ENCODE data around the gene CCDC148.

GRCh38 chr2:158207354-158207753 lies 249.2 kb downstream of the CCDC148 start:
- TF ChIP-seq, protein P1, sequence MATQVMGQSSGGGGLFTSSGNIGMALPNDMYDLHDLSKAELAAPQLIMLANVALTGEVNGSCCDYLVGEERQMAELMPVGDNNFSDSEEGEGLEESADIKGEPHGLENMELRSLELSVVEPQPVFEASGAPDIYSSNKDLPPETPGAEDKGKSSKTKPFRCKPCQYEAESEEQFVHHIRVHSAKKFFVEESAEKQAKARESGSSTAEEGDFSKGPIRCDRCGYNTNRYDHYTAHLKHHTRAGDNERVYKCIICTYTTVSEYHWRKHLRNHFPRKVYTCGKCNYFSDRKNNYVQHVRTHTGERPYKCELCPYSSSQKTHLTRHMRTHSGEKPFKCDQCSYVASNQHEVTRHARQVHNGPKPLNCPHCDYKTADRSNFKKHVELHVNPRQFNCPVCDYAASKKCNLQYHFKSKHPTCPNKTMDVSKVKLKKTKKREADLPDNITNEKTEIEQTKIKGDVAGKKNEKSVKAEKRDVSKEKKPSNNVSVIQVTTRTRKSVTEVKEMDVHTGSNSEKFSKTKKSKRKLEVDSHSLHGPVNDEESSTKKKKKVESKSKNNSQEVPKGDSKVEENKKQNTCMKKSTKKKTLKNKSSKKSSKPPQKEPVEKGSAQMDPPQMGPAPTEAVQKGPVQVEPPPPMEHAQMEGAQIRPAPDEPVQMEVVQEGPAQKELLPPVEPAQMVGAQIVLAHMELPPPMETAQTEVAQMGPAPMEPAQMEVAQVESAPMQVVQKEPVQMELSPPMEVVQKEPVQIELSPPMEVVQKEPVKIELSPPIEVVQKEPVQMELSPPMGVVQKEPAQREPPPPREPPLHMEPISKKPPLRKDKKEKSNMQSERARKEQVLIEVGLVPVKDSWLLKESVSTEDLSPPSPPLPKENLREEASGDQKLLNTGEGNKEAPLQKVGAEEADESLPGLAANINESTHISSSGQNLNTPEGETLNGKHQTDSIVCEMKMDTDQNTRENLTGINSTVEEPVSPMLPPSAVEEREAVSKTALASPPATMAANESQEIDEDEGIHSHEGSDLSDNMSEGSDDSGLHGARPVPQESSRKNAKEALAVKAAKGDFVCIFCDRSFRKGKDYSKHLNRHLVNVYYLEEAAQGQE (tag by site-specific recombination; IDR thresholded peaks at IDR 0.05) = no peak
- TF ChIP-seq CTCF (tag by site-specific recombination; IDR thresholded peaks at IDR 0.05) (no peak), PATZ1 (tag by site-specific recombination; IDR thresholded peaks at IDR 0.05) (no peak), SP2 (tag by site-specific recombination; IDR thresholded peaks at IDR 0.05) (no peak)
